NT2/D1 (cell line): Measurements from ENCODE around the gene SHISA5.
A peak's percentile ranks its signal among the peaks of the same experiment; 100 is the strongest.
"Not testable (repeated sequence)": the region's sequence is repeated elsewhere in the genome, so short reads cannot be mapped to it uniquely, and the experiment has no call there.

Source experiments
- DNase-seq: peaks from one replicate; pipeline ENCODE4 v3.0.0-alpha.2; 2011; ENCODE audit warnings: low read depth, low spot score
- H3K27me3 ChIP-seq: 2 replicates; pipeline ENCODE4 v1.6.0; 2011; ENCODE audit warnings: mild to moderate bottlenecking; ENCODE audit not compliant: insufficient read length, insufficient read depth
- H3K36me3 ChIP-seq: 2 replicates; pipeline ENCODE4 v1.6.1; 2011; ENCODE audit warnings: mild to moderate bottlenecking, low read length, mixed read lengths; ENCODE audit not compliant: insufficient read depth, insufficient read length
- H3K4me1 ChIP-seq: 2 replicates; pipeline ENCODE4 v1.5.1; 2011; ENCODE audit not compliant: insufficient read depth, insufficient read length
- H3K4me3 ChIP-seq: 2 replicates; pipeline ENCODE4 v1.5.1; 2011; ENCODE audit warnings: low read depth; ENCODE audit not compliant: insufficient read length
- H3K9ac ChIP-seq: 2 replicates; pipeline ENCODE4 v1.6.0; 2011; ENCODE audit warnings: low read depth; ENCODE audit not compliant: insufficient read length
- H3K9me3 ChIP-seq: 2 replicates; pipeline ENCODE4 v1.5.1; 2011; ENCODE audit warnings: mild to moderate bottlenecking, low read length; ENCODE audit not compliant: insufficient read depth
- SUZ12 ChIP-seq: IDR thresholded peaks from 2 replicates; pipeline ENCODE4 v1.6.1; 2011; ENCODE audit not compliant: insufficient read length, insufficient read depth; ENCODE audit errors: extremely low read depth
- YY1 ChIP-seq: IDR thresholded peaks from 2 replicates; pipeline ENCODE4 v1.6.1; 2011; ENCODE audit not compliant: insufficient read length, insufficient read depth
- ZNF274 ChIP-seq: IDR thresholded peaks from 2 replicates; pipeline ENCODE4 v1.6.1; 2011; ENCODE audit warnings: mild to moderate bottlenecking, low read depth, low read length

The SHISA5 gene

GRCh38 chr3:48475188-48475587 is 28.8 kb downstream of the SHISA5 start:
- Histone ChIP-seq H3K4me1 (peaks cover 30% of the 10 kb centered on the region), H3K36me3 (peaks cover 2% of the 10 kb centered on the region), H3K9me3 (no peaks in the 10 kb centered on the region), H3K9ac (peak overlapping the region; percentile 21), H3K27me3 (no peaks in the 10 kb centered on the region), H3K4me3 (no peak overlapping the region)
- TF ChIP-seq SUZ12: no peak
- no peak for TF ChIP-seq YY1
- no peak for TF ChIP-seq ZNF274
- DNase-seq: no peak

DNA sequence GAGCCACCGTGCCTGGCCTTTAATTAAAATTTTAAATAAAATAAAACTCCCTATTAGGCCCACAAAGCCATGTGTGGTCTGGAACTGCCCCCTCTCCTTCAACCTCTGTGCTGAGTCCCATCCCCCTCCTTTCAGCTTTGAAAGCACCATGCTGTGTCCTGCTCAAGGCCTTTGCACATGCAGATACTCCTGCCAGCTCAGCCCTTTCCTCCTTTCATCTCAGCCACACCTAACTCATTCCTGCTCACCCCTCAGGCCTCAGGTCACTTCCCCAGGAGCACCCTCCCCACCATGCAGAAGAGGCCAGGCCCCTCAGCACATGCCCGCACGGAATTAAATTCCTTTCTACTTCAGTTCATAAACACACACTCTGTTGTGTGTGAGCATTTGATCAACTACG is 29.4 kb downstream of the SHISA5 start:
- no peaks in the 10 kb centered on the region for H3K27me3 ChIP-seq
- no peak for TF ChIP-seq YY1
- TF ChIP-seq ZNF274: no peak
- no peak for TF ChIP-seq SUZ12
- H3K36me3 ChIP-seq: peaks cover 6% of the 10 kb centered on the region
- no peaks in the 10 kb centered on the region for H3K9me3 ChIP-seq
- H3K4me3 ChIP-seq: no peak overlapping the region
- peak overlapping the region; percentile 24 for H3K9ac ChIP-seq
- peaks cover 31% of the 10 kb centered on the region for H3K4me1 ChIP-seq
- DNase-seq: peak; percentile 99

DNA sequence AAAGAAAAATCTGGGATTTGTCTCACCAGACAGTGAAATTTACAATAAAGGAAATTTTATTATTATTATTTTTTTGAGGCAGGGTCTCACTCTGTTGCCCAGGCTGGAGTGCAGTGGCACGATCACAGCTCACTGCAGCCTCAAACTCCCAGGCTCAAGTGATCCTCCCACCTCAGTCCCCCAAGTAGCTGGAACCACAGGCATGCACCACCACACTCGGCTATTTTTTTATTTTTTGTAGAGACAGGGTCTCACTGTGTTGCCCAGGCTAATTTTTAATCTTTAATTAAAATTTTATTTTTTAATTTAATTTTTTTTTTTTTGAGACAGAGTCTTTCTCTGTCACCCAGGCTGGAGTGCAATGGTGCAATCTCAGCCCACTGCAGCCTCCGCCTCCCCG is 29.9 kb downstream of the SHISA5 start:
- peaks cover 33% of the 10 kb centered on the region for H3K4me1 ChIP-seq

DNA sequence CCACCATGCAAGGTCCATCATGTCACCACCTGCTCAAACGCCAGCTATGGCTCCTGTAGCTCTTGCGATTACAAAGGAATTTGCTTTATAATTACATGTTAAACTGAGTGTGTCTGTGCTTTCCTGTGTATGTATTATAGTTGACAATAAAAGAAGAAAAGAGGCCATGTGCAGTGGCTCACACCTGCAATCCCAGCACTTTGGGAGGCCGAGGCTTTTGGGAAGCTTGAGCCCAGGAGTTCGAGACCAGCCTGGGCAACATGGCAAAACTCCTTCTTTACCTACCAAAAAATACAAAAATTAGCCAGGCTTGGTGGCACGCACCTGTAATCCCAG is 30.4 kb downstream of the SHISA5 start:
- peak overlapping the region; percentile 7 for H3K9ac ChIP-seq

More for the DNA sequence above, 29.9 kb downstream of the SHISA5 start:
- H3K9ac ChIP-seq, H3K27me3 ChIP-seq, H3K4me3 ChIP-seq, H3K9me3 ChIP-seq, DNase-seq: not testable (repeated sequence)
- peaks cover 12% of the 10 kb centered on the region for H3K36me3 ChIP-seq

DNA sequence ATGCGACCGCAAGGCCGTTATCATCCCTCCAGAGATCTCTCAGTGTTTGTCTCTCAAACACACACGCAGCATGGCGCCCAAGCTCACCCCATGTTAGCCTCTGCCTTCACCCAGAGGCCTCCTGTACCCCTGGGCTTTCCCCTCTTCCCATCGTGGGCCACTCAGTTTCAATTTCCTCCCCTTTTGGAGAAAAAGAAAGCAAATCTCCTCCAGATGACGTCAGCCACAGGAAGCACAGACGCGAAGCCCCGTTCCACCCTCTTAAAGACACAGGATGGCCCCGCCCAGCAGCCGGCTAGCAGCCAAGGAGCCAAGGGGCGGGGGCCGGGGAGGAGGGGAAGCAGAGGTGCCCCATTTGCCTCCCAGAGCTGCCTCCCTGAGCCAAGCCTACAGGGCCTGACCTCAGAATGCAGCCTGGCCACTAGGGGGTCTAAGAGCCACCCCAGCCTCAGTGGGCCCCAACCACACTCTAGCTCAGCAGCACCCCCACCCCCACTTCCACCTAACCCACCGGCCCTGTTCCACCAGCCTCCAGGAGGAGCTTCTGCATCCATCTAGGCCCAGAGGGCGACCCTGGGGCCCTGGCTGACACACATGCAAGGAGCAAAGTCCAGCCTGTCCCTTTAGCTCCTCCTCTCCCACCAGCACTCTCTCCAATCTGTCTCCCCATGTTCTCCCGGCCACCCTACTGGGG is 30.9 kb downstream of the SHISA5 start:
- TF ChIP-seq YY1: no peak
- no peak for TF ChIP-seq ZNF274
- no peak for TF ChIP-seq SUZ12
- Histone ChIP-seq H3K9me3 (no peaks in the 10 kb centered on the region), H3K4me3 (peak overlapping the region; percentile 85), H3K27me3 (no peaks in the 10 kb centered on the region), H3K9ac (peak overlapping the region; percentile 88), H3K36me3 (peaks cover 22% of the 10 kb centered on the region), H3K4me1 (peaks cover 37% of the 10 kb centered on the region)
- peak; percentile 94 for DNase-seq

More for the DNA sequence above, 30.4 kb downstream of the SHISA5 start:
- no peak for DNase-seq
- Histone ChIP-seq H3K4me1 (peaks cover 35% of the 10 kb centered on the region), H3K36me3 (peaks cover 17% of the 10 kb centered on the region), H3K9me3 (no peaks in the 10 kb centered on the region), H3K27me3 (no peaks in the 10 kb centered on the region), H3K4me3 (no peak overlapping the region)
- TF ChIP-seq ZNF274: no peak
- TF ChIP-seq YY1: no peak
- TF ChIP-seq SUZ12: no peak

- Histone ChIP-seq H3K36me3 (peaks cover 27% of the 10 kb centered on the region), H3K4me1 (peaks cover 32% of the 10 kb centered on the region)
- no peak for DNase-seq
Measured at GRCh38 chr3:48472673-48472922, 31.4 kb downstream of the SHISA5 start.

GRCh38 chr3:48470286-48470685 is 33.7 kb downstream of the SHISA5 start:
- DNase-seq: no peak
- H3K4me3 ChIP-seq: no peak overlapping the region
- H3K4me1 ChIP-seq: peaks cover 36% of the 10 kb centered on the region
- H3K9ac ChIP-seq: peak overlapping the region; percentile 38
- H3K27me3 ChIP-seq: no peaks in the 10 kb centered on the region
- no peaks in the 10 kb centered on the region for H3K9me3 ChIP-seq
- TF ChIP-seq YY1: no peak
- no peak for TF ChIP-seq ZNF274
- TF ChIP-seq SUZ12: no peak
- peaks cover 49% of the 10 kb centered on the region for H3K36me3 ChIP-seq

More at GRCh38 chr3:48472673-48472922, 31.4 kb downstream of the SHISA5 start:
- Histone ChIP-seq H3K9ac (peak overlapping the region; percentile 88), H3K4me3 (peak overlapping the region; percentile 85), H3K27me3 (no peaks in the 10 kb centered on the region), H3K9me3 (no peaks in the 10 kb centered on the region)
- TF ChIP-seq SUZ12 (no peak), YY1 (no peak), ZNF274 (no peak)
